Cardiac muscle cell (in vitro differentiated cells and primary cell): ENCODE results near the gene FHIT. TPM values are rescaled to one million over a fixed set of nuclear protein-coding genes. Genes with fewer than 3 reads are reported as not detected.

ENCODE experiments used
- DNase-seq, 2 donors: peaks; one replicate each; pipeline versions ENCODE4 v3.0.0 to v3.0.0-alpha.2; 2010 to 2017; ENCODE audit warnings: low read depth in 1 of 2, low spot score in 1 of 2
- H3K27ac ChIP-seq: fragments of 200-600 bp; sonication (generic); 2 replicates; pipeline ENCODE4 v1.5.1; 2016
- H3K27me3 ChIP-seq: fragments of 200-600 bp; sonication (generic); 2 replicates; pipeline ENCODE4 v1.6.0; 2016; ENCODE audit warnings: control low read depth
- H3K36me3 ChIP-seq: fragments of 200-600 bp; sonication (generic); 2 replicates; pipeline ENCODE4 v1.5.1; 2016; ENCODE audit warnings: control low read depth
- H3K4me1 ChIP-seq: fragments of 200-600 bp; sonication (generic); 2 replicates; pipeline ENCODE4 v1.8.1; 2017; ENCODE audit warnings: low read depth, mild to moderate bottlenecking, mixed run types
- H3K4me3 ChIP-seq: fragments of 200-600 bp; sonication (generic); 2 replicates; pipeline ENCODE4 v1.5.1; 2016; ENCODE audit warnings: mild to moderate bottlenecking
- H3K9me3 ChIP-seq: fragments of 200-600 bp; sonication (generic); 2 replicates; pipeline ENCODE4 v1.5.1; 2017; ENCODE audit warnings: low read depth, mild to moderate bottlenecking, control low read depth
- polyA plus RNA-seq: library from polyadenylated mRNA; unstranded; fragments of >200 nt; fragmentation: Nextera tagmentation; extraction: Ambion mirVana; gene quantifications from 2 replicates; pipeline ENCODE4 v1.2.1, GENCODE V29; 2016
- total RNA-seq: library from RNA; depleted of rRNA; stranded (reverse); fragments of >200 nt; gene quantifications from 2 replicates; pipeline ENCODE4 v1.2.3, GENCODE V29; 2016
- TF ChIP-seq, protein P1 (sequence below): IDR thresholded peaks from 2 replicates; pipeline ENCODE4 v1.5.1; 2012; ENCODE audit warnings: low read depth, mild to moderate bottlenecking, low read length

The FHIT gene
- total and polyA plus RNA-seq, 2 experiments from 2014 or later, result 6.9 to 12.5 TPM

DNA sequence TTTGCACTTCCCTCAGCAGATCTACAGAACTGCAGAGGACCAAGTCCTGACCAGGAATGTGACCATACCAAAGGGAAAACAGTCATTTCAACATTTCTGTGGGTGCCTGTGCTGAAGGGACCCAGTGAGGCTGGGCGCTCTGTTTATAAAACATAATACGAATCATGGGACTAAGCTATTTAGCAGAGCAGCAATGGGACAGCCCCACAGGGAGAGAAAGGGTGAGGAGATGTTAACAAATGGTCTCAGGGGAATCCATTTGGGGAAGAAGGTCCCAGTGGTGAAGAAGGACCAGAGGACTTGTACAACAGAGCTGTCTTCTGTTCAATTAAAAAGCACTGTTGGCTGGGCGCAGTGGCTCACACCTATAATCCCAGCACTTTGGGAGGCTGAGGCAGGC lies 1025.4 kb downstream of the FHIT start:
- Histone ChIP-seq H3K27me3 (no peaks in the 10 kb centered on the region), H3K27ac (no peak overlapping the region), H3K9me3 (no peaks in the 10 kb centered on the region), H3K36me3 (no peaks in the 10 kb centered on the region), H3K4me3 (no peak overlapping the region), H3K4me1 (no peaks in the 10 kb centered on the region)
- TF ChIP-seq, protein P1, sequence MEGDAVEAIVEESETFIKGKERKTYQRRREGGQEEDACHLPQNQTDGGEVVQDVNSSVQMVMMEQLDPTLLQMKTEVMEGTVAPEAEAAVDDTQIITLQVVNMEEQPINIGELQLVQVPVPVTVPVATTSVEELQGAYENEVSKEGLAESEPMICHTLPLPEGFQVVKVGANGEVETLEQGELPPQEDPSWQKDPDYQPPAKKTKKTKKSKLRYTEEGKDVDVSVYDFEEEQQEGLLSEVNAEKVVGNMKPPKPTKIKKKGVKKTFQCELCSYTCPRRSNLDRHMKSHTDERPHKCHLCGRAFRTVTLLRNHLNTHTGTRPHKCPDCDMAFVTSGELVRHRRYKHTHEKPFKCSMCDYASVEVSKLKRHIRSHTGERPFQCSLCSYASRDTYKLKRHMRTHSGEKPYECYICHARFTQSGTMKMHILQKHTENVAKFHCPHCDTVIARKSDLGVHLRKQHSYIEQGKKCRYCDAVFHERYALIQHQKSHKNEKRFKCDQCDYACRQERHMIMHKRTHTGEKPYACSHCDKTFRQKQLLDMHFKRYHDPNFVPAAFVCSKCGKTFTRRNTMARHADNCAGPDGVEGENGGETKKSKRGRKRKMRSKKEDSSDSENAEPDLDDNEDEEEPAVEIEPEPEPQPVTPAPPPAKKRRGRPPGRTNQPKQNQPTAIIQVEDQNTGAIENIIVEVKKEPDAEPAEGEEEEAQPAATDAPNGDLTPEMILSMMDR, result no peak
- no peak for DNase-seq

DNA sequence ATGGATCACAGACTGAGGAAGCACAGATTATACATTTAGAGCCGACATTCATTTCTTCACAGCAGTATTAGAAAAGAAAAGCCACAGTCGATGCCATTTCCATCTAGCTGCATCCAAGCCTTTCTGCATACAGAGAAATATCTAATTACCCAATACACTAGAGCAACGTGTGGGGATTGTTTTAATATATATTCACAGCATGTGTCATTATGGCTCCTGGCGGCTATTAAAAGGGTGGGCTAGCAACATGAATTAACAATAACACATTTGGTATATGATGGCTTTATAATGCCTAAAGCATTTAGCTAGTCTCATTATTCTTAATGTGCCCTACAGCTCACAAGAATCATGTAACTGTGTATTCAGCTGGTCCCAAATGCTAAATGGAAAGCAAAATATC lies 1030.5 kb downstream of the FHIT start:
- H3K4me1 ChIP-seq, result peaks cover 9% of the 10 kb centered on the region
- no peak overlapping the region for H3K4me3 ChIP-seq
- H3K9me3 ChIP-seq, result no peaks in the 10 kb centered on the region
- no peaks in the 10 kb centered on the region for H3K27me3 ChIP-seq
- no peaks in the 10 kb centered on the region for H3K36me3 ChIP-seq
- DNase-seq, result no peak
- TF ChIP-seq, protein P1, result no peak
- no peak overlapping the region for H3K27ac ChIP-seq

DNA sequence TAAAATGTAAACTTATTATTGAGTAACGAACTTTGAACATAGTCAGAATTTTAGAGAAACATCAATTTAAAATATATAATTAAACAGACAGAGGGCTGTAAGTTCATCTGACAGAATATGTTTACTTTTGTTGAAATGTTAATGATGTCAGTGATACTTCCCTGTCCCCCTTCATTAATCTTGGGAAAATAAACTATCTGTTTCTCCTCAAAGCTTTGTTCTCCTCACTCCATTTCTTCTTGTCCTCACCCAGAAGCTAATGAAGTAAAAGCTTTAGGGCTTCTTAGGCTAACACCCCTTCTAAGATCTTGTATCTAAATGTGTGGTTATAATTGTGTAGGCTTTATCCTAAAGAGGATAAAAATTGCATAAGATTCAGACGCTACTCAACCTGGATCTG lies 1031.8 kb downstream of the FHIT start:
- Histone ChIP-seq H3K9me3 (no peaks in the 10 kb centered on the region), H3K36me3 (no peaks in the 10 kb centered on the region), H3K27me3 (no peaks in the 10 kb centered on the region), H3K4me1 (peaks cover 9% of the 10 kb centered on the region), H3K4me3 (no peak overlapping the region), H3K27ac (no peak overlapping the region)
- TF ChIP-seq, protein P1, result no peak
- DNase-seq, result no peak

DNA sequence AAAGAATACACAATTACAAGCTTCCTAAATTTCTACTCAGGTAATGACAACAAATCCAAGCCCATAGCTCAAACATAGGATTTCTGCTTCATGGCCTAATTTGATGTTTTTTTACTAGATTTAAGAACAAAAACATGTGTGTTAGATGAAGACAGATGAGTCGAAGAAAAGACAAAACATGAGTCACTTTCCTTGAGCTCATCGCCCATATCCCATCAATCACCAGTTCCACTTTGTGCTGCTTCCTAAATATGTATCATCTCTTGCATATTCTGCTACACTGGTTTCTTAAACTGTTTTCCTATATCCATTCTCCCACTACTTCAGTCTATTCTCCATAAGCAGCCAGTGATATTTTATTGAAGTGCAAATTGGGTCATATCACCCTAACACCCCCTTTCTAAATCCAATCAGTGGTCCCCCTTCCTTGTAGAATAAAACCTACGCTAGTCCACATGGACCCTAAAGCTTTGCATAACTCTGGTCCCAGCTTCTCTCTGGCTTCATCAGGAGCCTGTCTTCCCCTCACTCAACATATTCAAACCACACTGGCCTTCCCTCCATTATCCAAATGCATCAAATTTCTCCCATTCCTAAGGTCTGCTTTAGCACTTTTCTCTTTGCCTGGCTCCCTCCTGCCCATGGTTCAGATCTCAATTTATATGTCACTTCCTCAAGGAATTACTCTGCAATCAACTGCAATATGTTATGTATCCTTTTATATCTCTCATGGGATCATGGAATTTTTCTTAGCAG lies 1033.9 kb downstream of the FHIT start:
- TF ChIP-seq, protein P1, result no peak

DNA sequence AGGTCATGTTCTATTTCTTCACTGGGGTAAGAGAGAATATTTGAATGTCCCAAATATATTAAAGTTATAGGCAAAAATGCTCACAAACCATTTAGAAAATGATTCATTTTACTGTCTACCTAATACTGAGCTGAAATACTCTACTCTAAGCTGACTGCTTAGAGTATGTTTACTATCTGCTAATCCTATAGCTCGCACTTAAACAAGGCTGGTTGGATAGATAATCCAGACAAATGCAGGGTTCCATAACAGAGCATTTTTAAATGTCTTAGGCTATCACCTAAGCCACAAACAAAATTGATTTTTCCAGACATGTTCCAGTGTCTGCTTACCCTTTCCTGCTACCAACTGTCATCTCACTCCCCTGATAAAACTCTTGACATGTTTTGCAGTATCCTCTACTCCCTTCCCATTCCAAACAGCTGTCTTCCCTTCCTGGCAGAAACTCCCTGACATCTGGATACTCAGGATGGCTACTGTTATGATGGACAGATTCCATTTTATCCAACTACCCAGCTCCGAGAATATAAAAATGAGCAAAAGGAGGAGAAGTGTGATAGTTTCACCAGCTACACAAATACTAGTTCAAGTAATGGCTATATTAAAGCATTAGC lies 1034.7 kb downstream of the FHIT start:
- Histone ChIP-seq H3K27ac (no peak overlapping the region), H3K9me3 (no peaks in the 10 kb centered on the region), H3K4me1 (peaks cover 9% of the 10 kb centered on the region), H3K36me3 (no peaks in the 10 kb centered on the region), H3K4me3 (no peak overlapping the region), H3K27me3 (no peaks in the 10 kb centered on the region)
- TF ChIP-seq, protein P1, result no peak
- DNase-seq, result no peak

More for the DNA sequence above, 1033.9 kb downstream of the FHIT start:
- no peak for DNase-seq
- H3K9me3 ChIP-seq, result no peaks in the 10 kb centered on the region
- peaks cover 9% of the 10 kb centered on the region for H3K4me1 ChIP-seq
- no peaks in the 10 kb centered on the region for H3K27me3 ChIP-seq
- no peaks in the 10 kb centered on the region for H3K36me3 ChIP-seq
- no peak overlapping the region for H3K27ac ChIP-seq
- no peak overlapping the region for H3K4me3 ChIP-seq
